Kidney (tissue), 14 donors: ENCODE measurements around the gene PRG2. TPM values are rescaled to one million over a fixed set of nuclear protein-coding genes. Genes with fewer than 3 reads are reported as not detected.
"Not testable (repeated sequence)": the region's sequence is repeated elsewhere in the genome, so short reads cannot be mapped to it uniquely, and the experiment has no call there.

ENCODE experiments used
- DNase-seq, 5 donors: peaks; one replicate each; pipeline ENCODE4 v3.0.0-alpha.2; 2013 to 2020
- FAIRE-seq: peaks from 2 replicates; lab custom pipeline; 2012; peaks lifted over from hg19 to GRCh38; lab: Jason Lieb, UNC
- H3K27ac ChIP-seq, 2 donors: one replicate each; pipeline ENCODE4 v1.7.0; 2013; ENCODE audit warnings: low read depth in 2 of 2, low read length in 2 of 2, inconsistent platforms in 1 of 2
- H3K27me3 ChIP-seq: one replicate; pipeline ENCODE4 v1.7.1; 2013; ENCODE audit warnings: low read length, inconsistent platforms; ENCODE audit not compliant: control insufficient read depth, insufficient read depth
- H3K36me3 ChIP-seq, 3 donors: one replicate each; pipeline versions ENCODE4 v1.7.0 to v1.7.1; 2013; ENCODE audit warnings: low read length in 3 of 3, control low read depth in 1 of 3, inconsistent platforms in 1 of 3; ENCODE audit not compliant: insufficient read depth in 3 of 3, control insufficient read depth in 2 of 3
- H3K4me1 ChIP-seq, 3 donors: one replicate each; pipeline versions ENCODE4 v1.7.0 to v1.7.1; 2013; ENCODE audit warnings: low read length in 3 of 3, inconsistent platforms in 1 of 3, low read depth in 1 of 3; ENCODE audit not compliant: control insufficient read depth in 2 of 3, insufficient read depth in 2 of 3
- H3K4me3 ChIP-seq, 3 donors: one replicate each; pipeline versions ENCODE4 v1.7.0 to v1.8.1; 2013; ENCODE audit warnings: low read length in 3 of 3, control low read depth in 1 of 3, inconsistent platforms in 1 of 3
- H3K9ac ChIP-seq, 3 donors: one replicate each; pipeline versions ENCODE4 v1.7.0 to v1.7.1; 2013; ENCODE audit warnings: low read length in 3 of 3, control low read depth in 1 of 3, inconsistent platforms in 1 of 3
- H3K9me3 ChIP-seq, 3 donors: one replicate each; pipeline versions ENCODE4 v1.7.0 to v1.7.1; 2013; ENCODE audit warnings: low read length in 3 of 3, control low read depth in 1 of 3, inconsistent platforms in 1 of 3; ENCODE audit not compliant: control insufficient read depth in 2 of 3, insufficient read depth in 1 of 3
- intact Hi-C: fragments of 100-400 bp; cut with DNase I; formaldehyde crosslinking; loops from one replicate; pipeline ENCODE4 v1.11.1; 2022
- polyA plus RNA-seq: library from polyadenylated mRNA; stranded (reverse); fragments of 350-450 nt; fragmentation: Illumina TruSeq; extraction: RNeasy Lipid Tissue Mini Kit (QIAGEN cat#74804); gene quantifications from one replicate; pipeline ENCODE4 v1.2.3, GENCODE V29; 2014; ENCODE audit warnings: low read depth, low replicate concordance; ENCODE audit not compliant: insufficient read depth
- total RNA-seq: library from RNA; stranded (reverse); fragmentation: NEBNext Ultra II Directional; extraction: Animal tissue kit (Norgen Biotek cat#: 25700); gene quantifications from one replicate; pipeline ENCODE4 v1.2.1, GENCODE V29; 2021
- TF ChIP-seq, protein P1 (sequence below): IDR thresholded peaks from 3 replicates; pipeline ENCODE4 v1.5.1; 2012; ENCODE audit warnings: mild to moderate bottlenecking, moderate library complexity, borderline replicate concordance; ENCODE audit not compliant: insufficient read depth; ENCODE audit errors: extremely low read depth
- donor health status: control.
- donor health status: control.
- donor health status: control.
- donor health status: control.
- donor health status: control.
- donor health status: DM: yes; HTN: yes; CAD: no.
- donor health status: Normal renal cell carcinoma (clear cell type).

PRG2 gene
- total and polyA plus RNA-seq, 2 donors from 2014 or later, result 0.22 TPM; not detected in 1

DNA sequence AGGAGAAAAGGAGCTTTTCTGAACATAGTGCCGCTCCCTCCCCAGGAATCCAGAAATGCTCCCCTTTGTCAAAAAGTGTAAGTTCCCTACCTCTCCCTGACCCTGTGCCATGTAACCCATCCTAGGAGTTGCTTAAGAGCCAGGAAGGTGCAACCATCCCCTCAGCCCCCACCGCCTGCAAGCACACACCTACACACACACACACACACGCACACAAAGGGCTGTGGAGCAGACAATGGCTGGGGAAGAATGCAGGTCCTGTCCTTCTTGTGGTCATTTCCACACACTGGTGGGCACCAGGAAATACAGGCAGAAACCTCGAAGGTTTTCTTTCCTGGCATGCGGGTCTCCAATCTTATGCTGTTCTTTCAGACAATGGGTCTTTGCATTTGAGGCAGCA, 51.1 kb downstream of the PRG2 start:
- Histone ChIP-seq H3K4me3 (no peak overlapping the region), H3K27ac (no peak overlapping the region), H3K4me1 (peaks cover 0 to 8% (median 8%) of the 10 kb centered on the region in 3 donors), H3K9me3 (no peaks in the 10 kb centered on the region), H3K9ac (no peak overlapping the region), H3K36me3 (peaks cover 0 to 2% (median 0%) of the 10 kb centered on the region in 3 donors), H3K27me3 (no peaks in the 10 kb centered on the region)
- FAIRE-seq, result no peak
- peak in 1 of 5 donors; percentile 55 for DNase-seq
- TF ChIP-seq, protein P1, sequence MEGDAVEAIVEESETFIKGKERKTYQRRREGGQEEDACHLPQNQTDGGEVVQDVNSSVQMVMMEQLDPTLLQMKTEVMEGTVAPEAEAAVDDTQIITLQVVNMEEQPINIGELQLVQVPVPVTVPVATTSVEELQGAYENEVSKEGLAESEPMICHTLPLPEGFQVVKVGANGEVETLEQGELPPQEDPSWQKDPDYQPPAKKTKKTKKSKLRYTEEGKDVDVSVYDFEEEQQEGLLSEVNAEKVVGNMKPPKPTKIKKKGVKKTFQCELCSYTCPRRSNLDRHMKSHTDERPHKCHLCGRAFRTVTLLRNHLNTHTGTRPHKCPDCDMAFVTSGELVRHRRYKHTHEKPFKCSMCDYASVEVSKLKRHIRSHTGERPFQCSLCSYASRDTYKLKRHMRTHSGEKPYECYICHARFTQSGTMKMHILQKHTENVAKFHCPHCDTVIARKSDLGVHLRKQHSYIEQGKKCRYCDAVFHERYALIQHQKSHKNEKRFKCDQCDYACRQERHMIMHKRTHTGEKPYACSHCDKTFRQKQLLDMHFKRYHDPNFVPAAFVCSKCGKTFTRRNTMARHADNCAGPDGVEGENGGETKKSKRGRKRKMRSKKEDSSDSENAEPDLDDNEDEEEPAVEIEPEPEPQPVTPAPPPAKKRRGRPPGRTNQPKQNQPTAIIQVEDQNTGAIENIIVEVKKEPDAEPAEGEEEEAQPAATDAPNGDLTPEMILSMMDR, result no peak
- intact Hi-C loops, result no loop called here

DNA sequence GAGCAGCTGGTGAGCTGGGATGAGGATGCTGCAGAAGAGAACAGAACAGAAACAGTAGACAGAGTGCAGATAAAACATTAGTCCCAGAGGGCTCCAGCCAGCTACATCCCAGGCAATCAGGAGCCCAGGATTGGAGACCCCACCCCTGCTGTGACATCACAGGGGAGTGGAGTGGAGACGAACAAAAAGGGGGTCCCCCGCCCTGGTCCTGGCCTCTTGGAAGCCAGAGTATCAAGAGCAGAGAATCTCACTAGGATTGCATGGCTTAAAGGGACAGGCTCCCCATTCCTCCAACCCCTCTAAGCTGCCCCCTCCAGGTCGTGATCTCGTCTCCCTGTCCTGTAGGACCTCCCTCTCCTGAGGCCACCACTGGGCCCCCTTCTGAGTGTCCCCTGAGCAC, 52.3 kb downstream of the PRG2 start, which contains the start of gene P2RX3:
Gene P2RX3, plus strand, starts transcription at position 211 of the 400 bp plus-strand sequence. CDS start 199 bp downstream, outside the sequence.
- no peaks in the 10 kb centered on the region for H3K9me3 ChIP-seq
- H3K27me3 ChIP-seq, result no peaks in the 10 kb centered on the region
- H3K4me3 ChIP-seq, result no peak within 1 kb of the TSS
- DNase-seq (peak in 1 of 5 donors; percentile 48), FAIRE-seq (no peak)
- no peak within 1 kb of the TSS for H3K27ac ChIP-seq
- H3K36me3 ChIP-seq, result peaks cover 2 to 3% (median 2%) of the 10 kb centered on the region in 3 donors
- intact Hi-C loops, result no loop called here
- no peak within 1 kb of the TSS for H3K9ac ChIP-seq
- TF ChIP-seq, protein P1, result no peak
- peaks cover 0 to 10% (median 8%) of the 10 kb centered on the region in 3 donors for H3K4me1 ChIP-seq

GRCh38 chr11:57336856-57337255, 53.6 kb downstream of the PRG2 start:
- H3K9me3 ChIP-seq, H3K27ac ChIP-seq, intact Hi-C loops, DNase-seq, H3K27me3 ChIP-seq, FAIRE-seq, H3K4me1 ChIP-seq: not testable (repeated sequence)
- peaks cover 4 to 16% (median 14%) of the 10 kb centered on the region in 3 donors for H3K36me3 ChIP-seq
- H3K4me3 ChIP-seq, result peak overlapping the region in 1 of 3 donors; percentile 90
- peak overlapping the region in 1 of 3 donors; percentile 95 for H3K9ac ChIP-seq

Other genes with a start within 250 kb of the PRG2 start
- gene LRRC55, start 208.7 kb downstream of the PRG2 start, total RNA-seq, result not detected
- 0.09 TPM for gene LRRC55, start 208.7 kb downstream of the PRG2 start, polyA plus RNA-seq
- 5.3 TPM for gene APLNR, start 153.4 kb downstream of the PRG2 start, total RNA-seq
- gene APLNR, start 153.4 kb downstream of the PRG2 start, polyA plus RNA-seq, result 16.6 TPM
- gene TNKS1BP1, start 65.7 kb downstream of the PRG2 start, total RNA-seq, result 206 TPM
- 53.3 TPM for gene TNKS1BP1, start 65.7 kb downstream of the PRG2 start, polyA plus RNA-seq
- gene SSRP1, start 54.8 kb downstream of the PRG2 start, total RNA-seq, result 78.5 TPM
- gene SSRP1, start 54.8 kb downstream of the PRG2 start, polyA plus RNA-seq, result 44.5 TPM
- gene P2RX3, start 52.3 kb downstream of the PRG2 start, total RNA-seq, result not detected
- not detected for gene P2RX3, start 52.3 kb downstream of the PRG2 start, polyA plus RNA-seq
- gene PRG3, start 9.5 kb downstream of the PRG2 start, total RNA-seq, result not detected
- gene PRG3, start 9.5 kb downstream of the PRG2 start, polyA plus RNA-seq, result not detected
- 39.8 TPM for gene SLC43A3, start 36.5 kb upstream of the PRG2 start, total RNA-seq
- gene SLC43A3, start 36.5 kb upstream of the PRG2 start, polyA plus RNA-seq, result 6.0 TPM
- gene RTN4RL2, start 69.9 kb upstream of the PRG2 start, total RNA-seq, result 2.6 TPM
- gene RTN4RL2, start 69.9 kb upstream of the PRG2 start, polyA plus RNA-seq, result 5.5 TPM
- gene SLC43A1, start 125.1 kb upstream of the PRG2 start, total RNA-seq, result 4.1 TPM
- 16.6 TPM for gene SLC43A1, start 125.1 kb upstream of the PRG2 start, polyA plus RNA-seq
- gene TIMM10, start 140.1 kb upstream of the PRG2 start, total RNA-seq, result 38.6 TPM
- 174 TPM for gene TIMM10, start 140.1 kb upstream of the PRG2 start, polyA plus RNA-seq
- not detected for gene SMTNL1, start 146.9 kb upstream of the PRG2 start, total RNA-seq
- gene SMTNL1, start 146.9 kb upstream of the PRG2 start, polyA plus RNA-seq, result not detected
- gene UBE2L6, start 177.0 kb upstream of the PRG2 start, total RNA-seq, result 71.4 TPM
- gene UBE2L6, start 177.0 kb upstream of the PRG2 start, polyA plus RNA-seq, result 73.9 TPM
- gene SERPING1, start 207.0 kb upstream of the PRG2 start, total RNA-seq, result 785 TPM
- 361 TPM for gene SERPING1, start 207.0 kb upstream of the PRG2 start, polyA plus RNA-seq